HG02970 (cell line): ENCODE measurements around the gene PRAMEF12.
"Not testable (repeated sequence)": the region's sequence is repeated elsewhere in the genome, so short reads cannot be mapped to it uniquely, and the experiment has no call there.

Experiments
- ATAC-seq: cut with Tn5 transposase; IDR thresholded peaks from one replicate; pipeline ENCODE4 v1.9.1; 2021; ENCODE audit warnings: mild to moderate bottlenecking, moderate library complexity, moderate number of reproducible peaks; ENCODE audit not compliant: unreplicated experiment, low FRiP score

PRAMEF12 gene

DNA sequence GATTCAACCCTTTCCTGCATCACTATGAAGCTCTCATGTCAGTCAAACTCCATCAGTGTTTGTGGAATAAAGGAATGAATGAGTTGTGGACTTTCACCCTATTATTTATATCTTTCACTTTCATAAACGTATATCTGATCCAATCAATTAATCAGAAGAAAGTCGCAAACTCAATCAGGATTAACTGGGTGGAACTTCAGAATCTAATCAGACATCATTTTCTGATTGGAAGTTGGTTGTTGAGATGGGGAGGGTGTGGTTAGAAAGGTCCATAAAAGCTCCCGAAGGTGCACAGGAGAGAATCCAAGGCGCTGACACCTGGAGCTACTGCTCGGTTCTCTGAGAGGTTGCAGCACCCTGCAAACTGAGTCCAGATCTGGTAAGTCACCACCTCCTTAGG is at the start of gene PRAMEF12:
Gene PRAMEF12 (plus strand): TSS at position 301 of the 400 bp plus-strand sequence. CDS start 1,130 bp downstream, outside the sequence.
- ATAC-seq: no peak

DNA sequence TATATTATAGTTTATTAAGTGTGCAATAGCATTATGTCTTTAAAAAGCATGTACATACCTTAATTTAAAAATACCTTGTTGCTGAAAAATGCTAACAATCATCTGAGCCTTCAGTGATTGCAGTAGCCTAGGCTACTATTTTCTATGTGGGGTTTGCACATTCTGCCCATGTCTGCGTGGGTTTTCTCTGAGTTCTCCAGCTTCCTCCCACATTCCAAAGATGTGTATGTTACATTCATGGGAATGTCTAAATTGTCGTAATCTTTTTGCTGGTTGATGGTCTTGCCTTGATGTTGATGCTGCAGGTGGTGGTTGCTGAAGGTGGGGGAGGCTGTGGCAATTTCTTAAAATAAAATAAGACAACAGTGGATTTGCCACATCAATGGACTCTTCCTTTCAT is 45.1 kb upstream of the PRAMEF12 start:
- ATAC-seq: no peak

DNA sequence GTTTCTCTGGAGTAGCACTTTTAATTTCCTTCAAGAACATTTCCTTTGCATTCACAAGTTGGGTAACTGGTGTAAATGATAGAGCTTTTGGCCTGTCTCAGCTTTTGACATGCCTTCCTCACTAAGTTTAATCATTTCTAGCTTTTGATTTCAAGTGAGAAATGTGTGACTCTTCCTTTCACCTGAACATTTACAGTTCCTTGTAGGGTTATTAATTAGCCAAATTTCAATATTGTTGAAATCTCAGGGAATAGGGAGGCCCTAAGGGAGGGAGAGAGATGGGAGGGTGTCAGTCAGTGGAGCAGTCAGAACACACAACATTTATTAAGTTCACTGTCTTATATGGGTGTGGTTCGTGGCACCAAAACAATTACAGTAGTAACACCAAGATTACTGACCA is 43.4 kb upstream of the PRAMEF12 start:
- ATAC-seq: no peak

DNA sequence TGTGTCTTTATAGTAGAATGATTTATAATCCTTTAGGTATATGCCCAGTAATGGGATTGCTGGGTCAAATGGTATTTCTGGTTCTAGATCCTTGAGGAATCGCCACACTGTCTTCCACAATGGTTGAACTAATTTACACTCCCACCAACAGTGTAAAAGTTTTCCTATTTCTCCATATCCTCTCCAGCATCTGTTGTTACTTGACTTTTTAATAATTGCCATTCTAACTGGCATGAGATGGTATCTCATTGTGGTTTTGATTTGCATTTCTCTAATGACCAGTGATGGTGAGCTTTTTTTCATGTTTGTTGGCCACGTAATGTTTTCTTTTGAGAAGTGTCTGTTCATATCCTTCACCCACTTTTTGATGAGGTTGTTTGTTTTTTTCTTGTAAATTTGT is 42.5 kb upstream of the PRAMEF12 start:
- ATAC-seq: not testable (repeated sequence)

DNA sequence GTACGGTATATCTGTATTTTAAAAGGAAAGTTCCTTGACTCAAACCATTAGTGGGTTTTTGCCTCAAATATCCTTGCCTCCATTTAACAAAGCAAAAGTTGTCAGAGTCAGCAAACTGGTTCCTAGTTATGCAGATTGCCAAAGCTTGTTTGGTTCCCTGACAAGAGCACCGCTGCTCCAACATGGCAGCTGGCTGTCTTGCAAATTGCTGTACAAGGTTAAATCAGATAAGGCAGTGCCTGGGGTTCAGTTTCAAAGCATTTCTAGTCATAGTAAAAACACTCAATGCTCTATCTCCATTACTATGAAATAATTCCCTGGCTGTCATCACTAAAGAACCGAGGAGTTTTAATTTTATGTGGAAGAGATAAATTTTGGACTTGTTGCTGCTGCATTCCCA is 38.9 kb upstream of the PRAMEF12 start:
- ATAC-seq: no peak

DNA sequence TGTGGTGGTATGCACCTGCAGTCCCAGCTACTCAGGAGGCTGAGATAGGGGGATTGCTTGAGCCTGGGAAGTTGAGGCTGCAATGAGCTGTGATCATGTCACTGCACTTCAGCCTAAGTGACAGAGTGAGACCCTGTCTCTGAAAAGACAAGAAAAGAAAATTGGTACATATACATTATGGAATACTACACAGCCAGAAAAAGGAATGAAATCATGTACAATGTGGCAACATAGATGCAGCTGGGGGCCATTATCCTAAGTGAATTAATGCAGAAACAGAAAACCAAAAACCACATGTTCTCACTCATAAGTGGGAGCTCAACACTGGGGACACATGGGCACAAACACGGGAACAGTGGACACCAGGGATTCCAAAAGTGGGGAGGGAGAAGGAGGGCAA is 34.6 kb upstream of the PRAMEF12 start:
- no peak for ATAC-seq

DNA sequence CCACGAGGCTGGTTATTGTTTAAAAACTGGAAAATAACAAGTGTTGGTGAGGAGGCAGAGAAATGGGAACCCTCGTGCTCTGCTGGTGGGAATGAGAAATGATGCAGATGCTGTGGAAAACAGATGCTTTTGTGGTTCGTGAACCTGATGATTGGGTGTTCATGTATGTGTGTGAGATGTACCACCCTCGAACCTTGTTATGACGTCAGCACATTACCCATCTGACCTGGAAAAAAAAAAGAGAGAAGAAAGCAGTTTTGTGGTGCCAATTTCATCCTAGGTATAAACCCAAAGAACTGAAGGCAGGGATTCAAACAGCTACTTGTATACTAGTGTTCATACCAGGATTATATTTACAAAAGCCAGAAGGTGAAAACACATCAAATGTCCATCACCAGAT is 33.9 kb upstream of the PRAMEF12 start:
- ATAC-seq: no peak

DNA sequence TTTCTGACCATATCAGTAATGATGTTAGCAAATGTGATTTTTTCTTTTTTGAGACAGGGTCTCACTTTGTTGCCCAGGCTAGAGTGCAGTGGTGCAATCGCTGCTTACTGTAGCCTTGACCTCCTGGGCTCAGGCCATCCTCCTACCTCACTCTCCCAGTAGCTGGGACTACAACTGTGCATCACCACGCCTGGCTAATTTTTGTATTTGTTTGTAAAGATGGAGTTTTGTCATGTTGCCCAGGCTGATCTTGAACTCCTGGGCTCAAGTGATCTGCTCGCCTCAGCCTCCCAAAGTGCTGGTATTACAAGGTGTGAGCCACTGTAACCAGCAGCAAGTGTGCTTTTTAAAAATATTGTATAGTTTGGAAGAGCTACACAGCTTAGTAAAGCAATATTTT is 31.6 kb upstream of the PRAMEF12 start:
- no peak for ATAC-seq

DNA sequence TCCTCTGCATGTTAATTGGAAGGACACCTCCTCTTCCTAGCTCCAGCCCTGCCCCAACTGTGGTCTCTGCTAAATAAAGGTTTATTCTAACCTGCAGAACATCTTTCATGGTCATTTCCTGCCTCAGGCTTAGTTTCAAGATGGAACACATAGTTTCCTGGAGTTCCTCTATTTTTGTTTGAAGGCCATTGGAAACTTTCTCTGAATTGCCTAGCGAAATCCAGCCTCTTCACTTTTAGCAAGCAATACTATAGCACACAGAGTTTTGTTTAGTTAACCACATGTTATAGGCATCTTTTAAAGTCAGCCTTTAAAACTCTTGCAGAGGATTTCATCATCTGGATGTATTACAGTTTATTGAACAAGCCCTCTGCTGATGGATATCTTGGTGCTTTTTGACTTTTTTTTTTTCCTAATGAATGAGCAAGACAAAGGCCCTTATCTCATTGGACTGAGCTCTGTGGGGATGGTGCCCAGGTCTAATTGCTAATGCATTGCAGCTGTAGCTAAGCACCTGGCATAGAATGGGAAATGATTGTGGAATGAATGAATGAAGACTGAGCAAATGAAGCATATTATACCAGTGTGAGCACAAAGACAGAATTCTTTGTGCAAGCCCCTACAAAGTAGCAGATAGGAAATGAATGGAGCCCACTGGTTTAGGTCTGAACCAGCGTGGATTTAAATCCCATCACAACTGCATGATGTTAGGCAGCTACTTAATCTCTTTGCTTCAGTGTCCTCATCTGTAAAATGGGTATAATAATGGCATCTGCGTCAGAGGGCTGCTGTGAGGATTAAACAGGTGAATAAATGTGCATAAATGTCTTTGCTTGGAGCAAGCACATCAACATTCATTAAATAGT is 28.2 kb upstream of the PRAMEF12 start:
- no peak for ATAC-seq

DNA sequence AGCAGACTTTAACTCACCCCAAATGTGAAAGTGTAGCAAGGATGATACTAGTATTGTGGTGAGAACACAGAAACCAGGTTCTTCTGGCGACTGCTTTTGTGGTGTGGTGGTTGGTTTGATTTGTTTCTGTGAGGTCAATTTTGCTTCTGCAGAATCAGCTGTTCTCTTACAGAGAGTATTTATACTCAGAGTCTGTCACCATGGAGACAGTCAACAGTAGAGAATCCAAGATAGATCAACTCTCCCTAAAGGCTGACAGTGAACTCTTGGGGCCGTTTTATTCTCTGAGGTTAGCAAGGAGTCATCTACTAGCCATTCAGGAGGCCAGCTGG is 27.6 kb upstream of the PRAMEF12 start, which contains the start of gene CFAP107:
Gene CFAP107 (plus strand): TSS at position 209 of the 332 bp plus-strand sequence. CDS start 231 bp downstream, outside the sequence.
- ATAC-seq: no peak

DNA sequence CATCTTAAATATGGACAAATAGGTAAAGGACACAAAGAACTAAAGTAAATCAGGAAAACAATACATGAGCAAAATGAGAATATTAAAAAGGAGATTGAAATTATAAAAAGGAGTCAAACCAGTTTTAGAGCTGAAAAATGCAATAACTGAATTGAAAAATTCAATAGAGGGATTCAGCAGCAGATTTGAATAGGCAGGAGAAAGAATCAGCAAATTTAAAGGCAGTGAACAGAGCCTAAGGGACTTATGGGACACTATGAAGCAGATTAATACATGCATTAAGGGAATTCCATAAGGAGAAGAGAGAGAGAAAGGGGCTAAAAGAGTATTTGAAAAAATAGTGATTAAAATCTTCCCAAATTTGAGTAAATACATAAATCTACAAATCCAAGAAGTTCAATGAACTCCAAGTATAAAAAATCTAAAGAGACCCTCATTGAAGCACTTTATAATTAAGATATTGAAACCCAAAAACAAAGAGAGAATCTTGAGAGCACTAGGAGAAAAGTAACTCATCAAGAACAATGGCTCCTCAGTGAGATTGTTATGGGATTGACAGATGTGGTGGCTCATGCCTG is 24.7 kb upstream of the PRAMEF12 start:
- no peak for ATAC-seq

DNA sequence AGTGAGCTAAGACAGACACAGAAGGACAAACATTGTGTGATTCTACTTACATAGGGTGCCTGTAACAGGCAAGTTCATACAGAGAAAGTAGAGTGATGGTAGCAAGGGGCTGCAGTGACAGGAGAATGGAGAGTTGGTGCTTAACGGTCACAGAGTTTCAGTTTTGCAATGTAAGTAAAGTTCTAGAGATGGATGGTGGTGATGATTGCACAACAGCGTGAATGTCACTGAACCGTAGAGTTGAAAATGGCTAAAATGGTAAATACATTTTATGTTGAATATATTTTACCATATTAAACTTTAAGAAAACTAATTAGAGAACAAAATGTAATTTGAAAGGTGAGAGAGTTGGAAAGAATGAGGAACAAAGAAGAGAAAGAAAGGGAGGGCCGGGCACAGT is 18.8 kb upstream of the PRAMEF12 start:
- ATAC-seq: no peak

DNA sequence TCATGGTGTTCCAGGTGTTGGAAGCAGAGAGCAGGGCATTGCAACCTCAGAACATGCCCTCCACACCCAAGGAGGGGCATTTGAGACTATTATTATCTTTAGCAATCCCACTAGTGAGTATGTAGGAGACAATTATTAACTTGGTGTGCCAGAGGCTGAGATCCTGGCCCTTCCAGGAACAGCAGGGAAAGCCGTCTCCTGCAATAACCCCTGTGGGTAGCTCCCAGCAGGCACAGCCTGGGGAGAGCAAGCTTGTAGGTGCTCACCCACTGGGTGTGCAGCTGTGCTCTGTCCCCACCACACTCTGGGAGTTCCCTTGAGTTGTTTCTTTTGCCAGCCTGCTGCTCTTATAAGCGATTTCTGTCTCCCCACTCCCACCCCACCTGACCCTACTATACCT is 17.3 kb upstream of the PRAMEF12 start:
- ATAC-seq: no peak

DNA sequence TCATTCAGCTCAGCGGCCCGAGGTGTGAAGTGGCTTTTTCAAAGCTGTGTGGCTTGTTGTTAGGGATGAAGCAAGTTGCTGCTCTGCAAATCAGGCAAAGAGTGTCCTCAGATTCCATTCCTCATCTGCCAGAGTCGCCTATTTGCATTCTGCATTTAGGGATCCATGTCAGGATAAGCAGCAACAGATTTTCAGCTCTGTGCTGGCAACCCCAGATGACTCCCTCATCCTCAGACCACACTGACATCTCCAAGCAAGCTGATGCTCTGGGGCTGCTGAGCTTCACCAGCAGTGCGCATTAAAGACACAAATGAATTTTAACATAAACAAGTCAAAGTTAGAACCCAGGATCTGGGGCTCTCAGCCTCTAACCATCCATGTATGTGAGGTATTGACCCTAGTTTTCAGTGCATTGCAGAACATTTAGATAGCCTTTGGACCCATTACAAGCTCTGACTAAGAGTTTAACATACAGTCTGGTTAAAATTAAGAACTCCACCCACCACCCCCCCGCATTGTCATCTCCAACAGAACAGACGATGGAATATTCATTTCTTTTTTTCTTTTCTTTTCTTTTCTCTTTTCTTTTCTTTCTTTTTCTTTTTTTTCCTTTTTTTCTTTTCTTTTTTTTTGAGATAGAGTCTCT is 16.6 kb upstream of the PRAMEF12 start:
- ATAC-seq: no peak

DNA sequence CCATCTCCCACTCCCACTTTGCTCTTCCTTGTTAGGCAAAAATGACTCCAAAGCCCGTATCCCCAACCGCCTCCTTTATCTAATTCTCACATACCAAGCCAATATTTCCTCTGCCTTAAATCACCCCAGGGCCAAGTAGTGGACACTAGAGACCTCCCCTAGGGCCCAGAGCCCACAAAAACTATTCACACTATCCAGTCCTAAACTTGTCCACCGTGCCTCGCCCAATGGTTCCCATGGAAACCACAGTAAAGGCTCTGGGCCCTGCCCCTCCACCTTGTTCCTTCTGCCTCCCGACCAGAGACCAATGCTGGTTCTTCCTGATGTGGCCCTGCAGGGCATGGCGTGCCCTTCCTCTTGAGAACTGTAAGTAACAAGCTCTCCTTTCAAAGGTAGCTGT is 15.7 kb upstream of the PRAMEF12 start:
- ATAC-seq: no peak

DNA sequence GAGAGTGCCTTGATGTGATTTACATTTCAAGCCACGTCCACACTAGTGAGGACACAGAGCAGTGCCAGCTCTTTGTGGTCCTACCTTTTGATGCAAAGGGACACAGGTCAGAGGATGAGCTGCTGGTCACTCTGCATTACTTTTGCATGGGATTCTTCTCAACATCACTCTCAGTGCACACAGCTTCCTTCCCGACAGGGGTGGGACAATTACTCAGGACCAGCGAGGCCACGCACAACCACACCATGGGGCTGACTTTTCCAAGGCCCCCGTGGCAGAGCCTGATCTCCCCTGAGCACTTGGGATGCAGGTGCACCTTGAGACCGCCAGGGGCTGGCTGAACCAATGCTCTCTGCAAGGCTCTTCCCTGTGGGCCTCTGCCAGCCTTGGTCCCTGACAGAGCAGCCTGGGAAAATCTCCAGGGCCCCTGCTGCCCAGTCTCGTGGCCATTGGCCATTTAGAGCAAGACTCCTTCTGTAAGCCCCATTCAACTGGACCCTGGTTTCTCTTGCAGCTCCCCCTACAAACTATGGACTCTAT is 13.2 kb upstream of the PRAMEF12 start:
- ATAC-seq: no peak

DNA sequence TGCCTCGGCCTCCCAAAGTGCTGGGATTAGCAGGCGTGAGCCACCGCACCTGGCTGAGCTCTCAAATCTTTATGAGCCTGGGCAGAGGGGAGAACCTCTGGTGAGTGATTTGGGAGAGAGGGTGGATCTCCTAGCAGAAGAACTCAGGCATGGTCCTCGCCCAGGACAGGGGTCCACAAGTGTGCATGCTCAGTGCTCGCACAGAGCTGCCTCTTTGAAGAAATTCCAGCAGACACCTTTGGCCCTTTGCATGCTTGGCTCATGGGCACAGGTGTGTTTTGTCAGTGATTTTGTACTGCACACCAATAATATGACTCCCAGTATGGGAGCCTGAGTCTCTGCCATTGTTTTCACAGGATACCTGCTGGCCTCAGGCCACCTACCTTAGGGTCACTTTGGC is 11.8 kb upstream of the PRAMEF12 start:
- no peak for ATAC-seq

DNA sequence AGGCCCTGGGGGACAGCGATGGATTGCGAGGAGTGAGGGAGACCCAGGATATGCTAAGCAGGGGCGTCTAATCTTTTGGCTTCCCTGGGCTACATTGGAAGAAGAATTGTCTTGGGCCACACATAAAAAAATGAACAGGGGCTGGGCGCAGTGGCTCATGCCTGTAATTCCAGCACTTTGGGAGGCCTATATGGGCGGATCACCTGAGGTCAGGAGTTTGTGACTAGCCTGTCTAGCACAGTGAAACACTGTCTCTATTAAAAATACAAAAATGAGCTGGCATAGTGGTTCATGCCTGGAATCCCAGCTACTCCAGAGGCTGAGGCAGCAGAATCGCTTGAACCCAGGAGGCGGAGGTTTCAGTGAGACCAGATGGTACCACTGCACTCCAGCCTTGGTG is 10.8 kb upstream of the PRAMEF12 start:
- no peak for ATAC-seq

DNA sequence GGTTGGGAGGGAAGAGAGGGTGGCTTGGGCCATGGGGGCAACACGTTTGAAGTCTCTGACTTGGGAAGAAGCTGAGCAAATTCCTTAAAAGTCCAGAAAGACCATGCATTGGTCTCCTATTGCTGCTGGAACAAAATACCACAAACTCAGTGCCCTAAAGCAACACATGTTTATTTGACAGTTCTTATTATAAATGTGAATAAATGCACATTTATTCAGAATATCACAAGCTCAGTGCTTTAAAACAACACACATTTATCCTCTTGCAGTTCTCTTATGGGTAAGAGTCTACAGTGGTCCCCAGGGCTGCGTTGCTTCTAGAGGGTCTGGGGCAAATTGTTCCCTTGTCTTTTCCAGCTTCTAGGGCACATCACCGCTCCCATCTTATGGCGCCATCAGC is 10.1 kb upstream of the PRAMEF12 start:
- no peak for ATAC-seq

DNA sequence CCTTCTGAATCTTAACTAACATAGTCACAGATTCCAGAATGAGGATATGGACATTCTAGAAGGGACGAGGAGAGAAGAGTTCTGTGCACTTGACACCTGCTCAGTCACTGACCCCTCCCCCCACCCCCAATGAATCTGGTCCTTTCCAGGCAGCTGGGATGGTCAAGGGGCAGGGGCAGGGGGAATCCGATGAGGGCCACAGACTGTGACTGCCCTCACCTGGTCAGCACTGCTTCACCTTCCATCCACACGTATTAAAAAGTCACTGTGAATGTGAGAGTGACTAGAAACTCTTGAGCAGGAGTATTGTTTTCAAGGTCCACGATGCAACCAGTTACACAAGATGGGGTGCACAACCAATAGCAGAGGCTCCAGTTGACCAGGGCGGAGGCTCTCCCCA is 9.5 kb upstream of the PRAMEF12 start:
- no peak for ATAC-seq

DNA sequence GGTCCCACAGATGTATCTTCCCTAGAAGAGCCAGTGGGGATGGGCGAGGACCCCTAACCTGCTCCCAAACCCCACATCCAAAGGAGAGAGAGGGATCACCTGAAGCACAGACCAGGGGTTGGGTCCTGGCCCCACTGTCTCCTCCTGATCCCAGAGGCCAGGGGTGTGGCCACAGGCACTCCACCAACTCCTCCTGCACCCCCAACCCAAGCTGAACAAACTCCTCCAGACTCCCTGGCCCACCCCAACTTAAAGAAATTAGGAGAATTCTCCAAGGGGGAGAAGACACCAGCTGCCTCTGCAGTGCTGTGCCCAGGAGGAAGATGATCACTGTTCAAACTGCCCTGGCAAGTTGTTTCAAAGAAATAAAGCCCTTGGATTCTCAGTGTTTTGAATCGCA is 4.5 kb upstream of the PRAMEF12 start:
- ATAC-seq: no peak
